ENCODE data around the gene SLC6A1. TPM values are rescaled to one million over a fixed set of nuclear protein-coding genes. Genes with fewer than 3 reads are reported as not detected.

The SLC6A1 gene
- total RNA-seq, 1 donor from 2014 or later, result not detected

Other genes starting within 250 kb of the SLC6A1 start
- gene SLC6A11, start 176.5 kb upstream of the SLC6A1 start, total RNA-seq, result not detected in 2 replicates
- gene HRH1, start 161.7 kb downstream of the SLC6A1 start, total RNA-seq, result 0.15 and 0.21 TPM in 2 replicates